Muscle layer of duodenum (tissue), 2 donors: ENCODE measurements around the gene NEDD4L.
"Not testable (repeated sequence)": the region's sequence is repeated elsewhere in the genome, so short reads cannot be mapped to it uniquely, and the experiment has no call there.

ENCODE experiments used
- H3K27ac ChIP-seq: one replicate; pipeline ENCODE4 v1.7.0; 2013; ENCODE audit warnings: mild to moderate bottlenecking, low read length
- H3K27me3 ChIP-seq: one replicate; pipeline ENCODE4 v1.7.0; 2013; ENCODE audit warnings: low read depth, mild to moderate bottlenecking, control low read depth, low read length
- H3K36me3 ChIP-seq, 2 donors: one replicate each; pipeline ENCODE4 v1.7.0; 2013; ENCODE audit warnings: low read length in 2 of 2, control low read depth in 1 of 2, mild to moderate bottlenecking in 1 of 2; ENCODE audit not compliant: insufficient read depth in 2 of 2, control insufficient read depth in 1 of 2
- H3K4me1 ChIP-seq, 2 donors: one replicate each; pipeline ENCODE4 v1.7.0; 2013; ENCODE audit warnings: low read length in 2 of 2, mild to moderate bottlenecking in 2 of 2, control low read depth in 1 of 2, moderate library complexity in 1 of 2; ENCODE audit not compliant: insufficient read depth in 2 of 2, control insufficient read depth in 1 of 2
- H3K4me3 ChIP-seq, 2 donors: one replicate each; pipeline ENCODE4 v1.7.0; 2013; ENCODE audit warnings: low read length in 2 of 2, low read depth in 1 of 2, mild to moderate bottlenecking in 1 of 2
- H3K9me3 ChIP-seq, 2 donors: one replicate each; pipeline ENCODE4 v1.7.0; 2013; ENCODE audit warnings: low read length in 2 of 2, control low read depth in 1 of 2, mild to moderate bottlenecking in 1 of 2; ENCODE audit not compliant: control insufficient read depth in 1 of 2
- donor health status: healthy.

NEDD4L gene

GRCh38 chr18:58431215-58431614, 387.2 kb downstream of the NEDD4L start:
- Histone ChIP-seq H3K36me3 (no peaks in the 10 kb centered on the region), H3K9me3 (no peaks in the 10 kb centered on the region), H3K27me3 (no peaks in the 10 kb centered on the region), H3K4me1 (no peaks in the 10 kb centered on the region), H3K4me3 (no peak overlapping the region), H3K27ac (no peak overlapping the region)

GRCh38 chr18:58432050-58432727, 388.2 kb downstream of the NEDD4L start:
- Histone ChIP-seq H3K4me1 (no peaks in the 10 kb centered on the region), H3K36me3 (no peaks in the 10 kb centered on the region), H3K4me3 (no peak overlapping the region), H3K27me3 (no peaks in the 10 kb centered on the region), H3K9me3 (no peaks in the 10 kb centered on the region), H3K27ac (no peak overlapping the region)

- not testable (repeated sequence) for H3K4me1 ChIP-seq, H3K9me3 ChIP-seq, H3K36me3 ChIP-seq, H3K27me3 ChIP-seq, H3K27ac ChIP-seq, H3K4me3 ChIP-seq
Observed at GRCh38 chr18:58435221-58436005, 391.4 kb downstream of the NEDD4L start.

GRCh38 chr18:58438161-58438957, 394.3 kb downstream of the NEDD4L start:
- no peaks in the 10 kb centered on the region for H3K36me3 ChIP-seq
- no peaks in the 10 kb centered on the region for H3K27me3 ChIP-seq
- no peak overlapping the region for H3K27ac ChIP-seq
- H3K9me3 ChIP-seq, result no peaks in the 10 kb centered on the region
- peaks cover 4 to 6% of the 10 kb centered on the region in 2 donors for H3K4me1 ChIP-seq
- peak overlapping the region; percentile 36 to 62 for H3K4me3 ChIP-seq

GRCh38 chr18:58438958-58439300, 394.9 kb downstream of the NEDD4L start:
- Histone ChIP-seq H3K36me3 (no peaks in the 10 kb centered on the region), H3K27me3 (no peaks in the 10 kb centered on the region), H3K4me1 (peaks cover 4 to 6% of the 10 kb centered on the region in 2 donors), H3K27ac (no peak overlapping the region), H3K9me3 (no peaks in the 10 kb centered on the region), H3K4me3 (peak overlapping the region; percentile 36 to 62)

GRCh38 chr18:58443671-58444070, 399.6 kb downstream of the NEDD4L start:
- H3K4me3 ChIP-seq, result no peak overlapping the region
- H3K9me3 ChIP-seq, result no peaks in the 10 kb centered on the region
- H3K36me3 ChIP-seq, result no peaks in the 10 kb centered on the region
- no peaks in the 10 kb centered on the region for H3K27me3 ChIP-seq
- H3K4me1 ChIP-seq, result peaks cover 0 to 11% of the 10 kb centered on the region in 2 donors
- H3K27ac ChIP-seq, result no peak overlapping the region

GRCh38 chr18:58446391-58447060, 402.5 kb downstream of the NEDD4L start:
- Histone ChIP-seq H3K9me3 (no peaks in the 10 kb centered on the region), H3K27me3 (no peaks in the 10 kb centered on the region), H3K4me1 (peaks cover 0 to 7% of the 10 kb centered on the region in 2 donors), H3K27ac (no peak overlapping the region), H3K36me3 (no peaks in the 10 kb centered on the region), H3K4me3 (no peak overlapping the region)

DNA sequence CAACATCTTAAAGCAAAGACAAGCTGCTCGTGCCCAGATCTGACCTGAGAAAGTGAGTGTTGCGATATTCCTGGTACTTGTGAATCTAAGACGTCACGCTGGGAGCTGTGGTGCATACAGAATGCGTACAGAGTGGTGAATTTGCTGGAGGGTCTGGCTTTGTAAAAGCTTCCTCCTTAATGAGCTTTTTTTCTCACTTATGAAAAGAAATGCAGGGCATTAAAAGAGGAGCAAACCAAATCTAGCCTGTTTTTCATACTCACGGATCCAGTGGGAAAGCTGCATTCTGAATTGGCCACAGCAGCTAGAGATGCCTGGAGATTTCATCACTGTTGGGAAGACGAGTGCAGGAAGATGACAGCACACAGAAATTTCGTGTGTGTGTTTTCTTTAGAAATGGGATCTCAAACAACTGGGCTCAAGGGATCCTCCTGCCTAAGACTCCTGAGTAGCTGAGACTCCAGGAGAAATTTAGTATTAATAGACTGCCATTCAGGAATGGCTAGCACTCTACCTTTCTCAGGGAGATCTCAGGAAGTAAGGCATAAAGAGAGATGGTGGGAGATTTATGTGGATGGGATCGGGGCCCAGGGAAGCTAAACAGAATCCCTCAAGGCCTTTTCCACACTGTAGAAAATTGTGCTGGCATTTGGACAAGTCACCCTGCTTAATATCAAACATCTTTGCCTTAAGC, 403.5 kb downstream of the NEDD4L start:
- Histone ChIP-seq H3K4me1 (peaks cover 0 to 7% of the 10 kb centered on the region in 2 donors), H3K36me3 (no peaks in the 10 kb centered on the region), H3K9me3 (no peaks in the 10 kb centered on the region), H3K27ac (no peak overlapping the region), H3K27me3 (no peaks in the 10 kb centered on the region), H3K4me3 (no peak overlapping the region)

- Histone ChIP-seq H3K27ac (no peak overlapping the region), H3K36me3 (no peaks in the 10 kb centered on the region), H3K4me1 (peaks cover 0 to 7% of the 10 kb centered on the region in 2 donors), H3K9me3 (no peaks in the 10 kb centered on the region), H3K27me3 (no peaks in the 10 kb centered on the region), H3K4me3 (no peak overlapping the region)
Observed at GRCh38 chr18:58449464-58449863, 405.4 kb downstream of the NEDD4L start.
